IMR-90 (cell line): ENCODE data around the gene OR6S1.

Source experiments
- FOS ChIP-seq: fragments of 150-350 bp; IDR thresholded peaks from 2 replicates; pipeline ENCODE4 v1.6.1; 2016; ENCODE audit warnings: low read depth, low read length
- POLR2A ChIP-seq: IDR thresholded peaks from 2 replicates; pipeline ENCODE4 v1.6.1; 2012; ENCODE audit warnings: mild to moderate bottlenecking, low read depth, low read length
- TF ChIP-seq, protein P1 (sequence below): conservative IDR thresholded peaks from 2 replicates; pipeline ENCODE4 v1.5.1; 2012; ENCODE audit warnings: mild to moderate bottlenecking, low read depth, low read length, improper control_type of control experiment

DNA sequence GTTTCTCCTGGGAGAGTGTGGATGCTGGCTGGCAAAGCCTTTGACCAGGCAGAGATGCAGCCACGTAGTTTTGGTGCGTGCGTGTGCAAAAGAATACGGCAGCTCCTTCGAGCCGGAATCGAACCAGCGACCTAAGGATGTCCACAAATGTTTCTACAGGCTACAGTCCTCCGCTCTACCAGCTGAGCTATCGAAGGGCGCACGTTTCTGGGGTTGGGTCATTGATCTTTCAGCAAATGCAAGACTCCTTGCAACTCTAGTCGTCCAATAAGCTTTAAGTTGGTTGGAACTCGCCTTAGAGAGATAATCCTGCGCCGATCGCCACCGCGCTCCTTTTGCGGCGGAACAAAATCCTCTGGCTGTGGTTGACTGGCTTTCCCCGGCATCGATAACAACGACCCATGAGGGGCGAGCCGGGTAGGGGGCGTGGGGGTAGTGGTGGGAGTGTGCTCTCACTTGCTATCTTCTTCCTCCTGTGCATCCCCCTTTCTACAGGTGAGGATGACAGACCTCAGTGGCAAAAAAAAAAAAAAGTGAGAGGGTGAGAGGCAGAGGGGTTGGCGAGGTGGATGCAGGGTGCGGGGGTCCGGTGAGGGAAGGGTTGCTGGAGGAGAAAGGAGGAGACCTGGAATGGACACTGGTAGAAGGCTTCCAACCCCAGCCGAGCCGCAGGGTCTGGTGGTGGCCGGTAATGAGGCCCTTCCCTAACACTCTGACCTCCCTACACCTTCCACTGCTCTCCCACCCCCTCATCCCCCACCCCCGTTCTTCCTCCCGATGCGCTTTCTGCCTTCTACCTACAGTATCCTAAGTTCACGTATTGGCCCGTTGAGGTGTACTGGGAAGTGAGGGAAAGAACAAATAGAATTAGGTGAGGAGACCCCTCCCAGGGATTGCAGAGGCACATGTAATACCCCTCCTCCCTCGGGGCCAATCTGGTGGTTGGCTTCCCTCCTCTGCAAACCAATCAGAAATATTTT lies 11.8 kb upstream of the OR6S1 start:
- TF ChIP-seq, protein P1, sequence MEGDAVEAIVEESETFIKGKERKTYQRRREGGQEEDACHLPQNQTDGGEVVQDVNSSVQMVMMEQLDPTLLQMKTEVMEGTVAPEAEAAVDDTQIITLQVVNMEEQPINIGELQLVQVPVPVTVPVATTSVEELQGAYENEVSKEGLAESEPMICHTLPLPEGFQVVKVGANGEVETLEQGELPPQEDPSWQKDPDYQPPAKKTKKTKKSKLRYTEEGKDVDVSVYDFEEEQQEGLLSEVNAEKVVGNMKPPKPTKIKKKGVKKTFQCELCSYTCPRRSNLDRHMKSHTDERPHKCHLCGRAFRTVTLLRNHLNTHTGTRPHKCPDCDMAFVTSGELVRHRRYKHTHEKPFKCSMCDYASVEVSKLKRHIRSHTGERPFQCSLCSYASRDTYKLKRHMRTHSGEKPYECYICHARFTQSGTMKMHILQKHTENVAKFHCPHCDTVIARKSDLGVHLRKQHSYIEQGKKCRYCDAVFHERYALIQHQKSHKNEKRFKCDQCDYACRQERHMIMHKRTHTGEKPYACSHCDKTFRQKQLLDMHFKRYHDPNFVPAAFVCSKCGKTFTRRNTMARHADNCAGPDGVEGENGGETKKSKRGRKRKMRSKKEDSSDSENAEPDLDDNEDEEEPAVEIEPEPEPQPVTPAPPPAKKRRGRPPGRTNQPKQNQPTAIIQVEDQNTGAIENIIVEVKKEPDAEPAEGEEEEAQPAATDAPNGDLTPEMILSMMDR, result no peak
- TF ChIP-seq POLR2A (no peak), FOS (0 out of 2 replicates have a peak, but pooled peaks have one; percentile 29)
